MCF 10A (cell line): ENCODE measurements around the gene DCD. TPM values are rescaled to one million over a fixed set of nuclear protein-coding genes. Genes with fewer than 3 reads are reported as not detected.

Experiments used
- BruUV-seq: library from RNA; stranded (reverse); fragments of 400-500 nt; replicated peaks from 2 replicates; lab custom pipeline; 2021; lab: Mats Ljungman, UMichigan
- CTCF ChIA-PET: fragments of 300-600 bp; sonication (Branson Sonifier 250); formaldehyde crosslinking; extraction: SDS; loops from one replicate; lab custom pipeline; 2021; ENCODE audit warnings: antibody characterized with exemption, inconsistent platforms; lab: Yijun Ruan, JAX
- POLR2A ChIA-PET: fragments of 300-600, 350-650 bp; sonication (Branson Sonifier 250); formaldehyde crosslinking; extraction: SDS; loops from one replicate; lab custom pipeline; 2020; ENCODE audit warnings: antibody characterized with exemption, inconsistent platforms; lab: Yijun Ruan, JAX
- DNase-seq: peaks from one replicate; pipeline ENCODE4 v3.0.0-alpha.2; 2018; ENCODE audit not compliant: unreplicated experiment
- H3K27ac Mint-ChIP-seq: one replicate; pipeline ENCODE4 v1.8.0; 2022; ENCODE audit warnings: mild to moderate bottlenecking, low read depth, mixed read lengths; ENCODE audit not compliant: unreplicated experiment
- H3K27me3 Mint-ChIP-seq: one replicate; pipeline ENCODE4 v1.8.0; 2022; ENCODE audit warnings: mixed read lengths; ENCODE audit not compliant: insufficient read depth, unreplicated experiment
- H3K36me3 Mint-ChIP-seq: one replicate; pipeline ENCODE4 v1.8.0; 2022; ENCODE audit warnings: mild to moderate bottlenecking, moderate library complexity, mixed read lengths; ENCODE audit not compliant: insufficient read depth, unreplicated experiment
- H3K4me1 Mint-ChIP-seq: one replicate; pipeline ENCODE4 v1.8.0; 2022; ENCODE audit warnings: mixed read lengths; ENCODE audit not compliant: insufficient read depth, unreplicated experiment
- H3K4me3 Mint-ChIP-seq: one replicate; pipeline ENCODE4 v1.8.0; 2022; ENCODE audit warnings: mild to moderate bottlenecking, moderate library complexity, mixed read lengths; ENCODE audit not compliant: unreplicated experiment
- H3K9me3 Mint-ChIP-seq: one replicate; pipeline ENCODE4 v1.8.0; 2022; ENCODE audit warnings: mixed read lengths; ENCODE audit not compliant: unreplicated experiment
- CTCF ChIP-seq: fragments of 200-600 bp; IDR thresholded peaks from one replicate; pipeline ENCODE4 v1.8.0; 2022; ENCODE audit warnings: antibody characterized with exemption, mild to moderate bottlenecking; ENCODE audit not compliant: unreplicated experiment
- intact Hi-C: fragments of 100-400 bp; cut with micrococcal nuclease; formaldehyde crosslinking; loops from 2 replicates; pipeline ENCODE4 v1.14.1; 2022
- total RNA-seq: library from RNA; stranded (reverse); gene quantifications from 2 replicates; pipeline ENCODE4 v1.2.3, GENCODE V29; 2022

The DCD gene
- total RNA-seq, 1 experiment from 2014 or later: not detected

DNA sequence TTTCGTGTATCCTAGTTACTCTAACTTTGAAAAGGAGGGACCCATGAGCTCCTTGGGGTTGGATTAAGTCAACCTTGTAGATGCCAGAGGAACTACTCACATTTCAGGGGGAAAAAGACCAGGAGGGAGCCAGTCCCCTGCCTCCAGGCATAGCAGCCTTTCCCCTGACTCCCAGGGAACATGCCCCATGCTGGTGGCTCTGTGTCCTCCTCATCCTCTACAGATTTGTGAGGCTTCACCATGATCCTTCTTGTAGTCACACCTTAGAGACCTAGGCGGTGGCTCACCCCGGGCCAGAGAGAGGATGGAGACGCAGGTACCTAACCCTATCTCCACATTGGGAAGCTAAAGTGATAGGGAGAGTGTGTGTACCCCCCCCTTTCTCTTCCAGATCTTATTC lies 43.7 kb downstream of the DCD start:
- CTCF ChIA-PET: interaction anchor here (0.6 to 14.1 kb wide), 11 partner anchors 8 to 468 kb away, joined by 3 to 229 read pairs (median 4); no protein-coding TSS in a partner anchor
- no peak for TF ChIP-seq CTCF
- peaks cover 44% of the 10 kb centered on the region for H3K27me3 Mint-ChIP-seq
- no peak overlapping the region for H3K27ac Mint-ChIP-seq
- BruUV-seq: no TSS peak
- peaks cover 7% of the 10 kb centered on the region for H3K4me1 Mint-ChIP-seq
- H3K4me3 Mint-ChIP-seq: no peak overlapping the region
- H3K9me3 Mint-ChIP-seq: no peaks in the 10 kb centered on the region
- POLR2A ChIA-PET: no interaction called here
- intact Hi-C loops: no loop called here
- no peaks in the 10 kb centered on the region for H3K36me3 Mint-ChIP-seq
- DNase-seq: no peak

- no peak for TF ChIP-seq CTCF
- no TSS peak for BruUV-seq
- peaks cover 48% of the 10 kb centered on the region for H3K27me3 Mint-ChIP-seq
- no peak for DNase-seq
- H3K4me3 Mint-ChIP-seq: no peak overlapping the region
- POLR2A ChIA-PET: no interaction called here
- H3K27ac Mint-ChIP-seq: no peak overlapping the region
- H3K4me1 Mint-ChIP-seq: peaks cover 7% of the 10 kb centered on the region
- H3K9me3 Mint-ChIP-seq: no peaks in the 10 kb centered on the region
- H3K36me3 Mint-ChIP-seq: no peaks in the 10 kb centered on the region
- CTCF ChIA-PET: interaction anchor here (0.6 to 14.1 kb wide), 13 partner anchors 8 to 469 kb away, joined by 3 to 229 read pairs (median 4); no protein-coding TSS in a partner anchor
- intact Hi-C loops: loop anchor here (1.0 kb wide), 1 partner anchor 354 kb away; no protein-coding TSS in a partner anchor
These were observed 44.3 kb downstream of the DCD start for GRCh38 chr12:54603872-54604271.

- intact Hi-C loops: loop anchor here (1.0 kb wide), 1 partner anchor 355 kb away; no protein-coding TSS in a partner anchor
- BruUV-seq: no TSS peak
- H3K27ac Mint-ChIP-seq: no peak overlapping the region
- no peaks in the 10 kb centered on the region for H3K36me3 Mint-ChIP-seq
- DNase-seq: peak; percentile 78
- ChIA-PET POLR2A (interaction anchor here (0.9 kb wide), 1 partner anchor 77 kb away, joined by 3 read pairs; no protein-coding TSS in a partner anchor), CTCF (interaction anchor here (0.6 to 14.1 kb wide), 12 partner anchors 7 to 134 kb away, joined by 3 to 229 read pairs (median 5); no protein-coding TSS in a partner anchor)
- peaks cover 7% of the 10 kb centered on the region for H3K4me1 Mint-ChIP-seq
- no peak overlapping the region for H3K4me3 Mint-ChIP-seq
- H3K9me3 Mint-ChIP-seq: no peaks in the 10 kb centered on the region
- peak; percentile 73 for TF ChIP-seq CTCF
- H3K27me3 Mint-ChIP-seq: peaks cover 47% of the 10 kb centered on the region
These were observed 44.9 kb downstream of the DCD start for GRCh38 chr12:54603173-54603814.

DNA sequence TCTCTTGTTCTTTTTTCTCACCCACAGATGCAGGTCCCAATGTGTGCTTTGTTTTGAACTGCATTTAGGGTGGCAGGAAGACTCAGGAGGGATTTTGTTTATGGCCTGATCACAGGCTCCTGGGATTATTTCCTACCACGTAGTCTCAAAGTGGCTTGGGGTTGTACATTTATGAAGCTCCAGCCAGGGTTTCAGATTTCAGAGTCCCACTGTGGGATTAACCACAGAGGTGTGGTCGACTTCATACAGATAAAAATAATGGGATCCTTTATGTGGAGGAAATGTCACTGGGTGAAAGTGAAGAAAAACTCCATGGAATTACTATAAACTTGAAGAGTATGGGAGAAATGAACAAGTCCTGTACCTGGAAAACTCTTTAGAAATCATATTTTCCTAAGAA lies 45.5 kb downstream of the DCD start:
- intact Hi-C loops: loop anchor here (1.0 kb wide), 1 partner anchor 356 kb away; no protein-coding TSS in a partner anchor

More for the DNA sequence above, 45.5 kb downstream of the DCD start:
- DNase-seq: no peak
- Mint-ChIP-seq H3K27me3 (peaks cover 40% of the 10 kb centered on the region), H3K9me3 (no peaks in the 10 kb centered on the region), H3K27ac (no peak overlapping the region), H3K36me3 (no peaks in the 10 kb centered on the region), H3K4me3 (no peak overlapping the region), H3K4me1 (peaks cover 7% of the 10 kb centered on the region)
- POLR2A ChIA-PET: interaction anchor here (0.7 to 0.9 kb wide), 2 partner anchors 78 to 149 kb away, joined by 3 read pairs; no protein-coding TSS in a partner anchor
- no TSS peak for BruUV-seq
- TF ChIP-seq CTCF: no peak
- CTCF ChIA-PET: interaction anchor here (0.5 to 14.1 kb wide), 11 partner anchors 8 to 533 kb away, joined by 3 to 229 read pairs (median 5); no protein-coding TSS in a partner anchor
